ENCODE measurements around the gene HMOX2.

The HMOX2 gene

GRCh38 chr16:4525634-4526277, 49.6 kb downstream of the HMOX2 start:
- no peak for DNase-seq

DNA sequence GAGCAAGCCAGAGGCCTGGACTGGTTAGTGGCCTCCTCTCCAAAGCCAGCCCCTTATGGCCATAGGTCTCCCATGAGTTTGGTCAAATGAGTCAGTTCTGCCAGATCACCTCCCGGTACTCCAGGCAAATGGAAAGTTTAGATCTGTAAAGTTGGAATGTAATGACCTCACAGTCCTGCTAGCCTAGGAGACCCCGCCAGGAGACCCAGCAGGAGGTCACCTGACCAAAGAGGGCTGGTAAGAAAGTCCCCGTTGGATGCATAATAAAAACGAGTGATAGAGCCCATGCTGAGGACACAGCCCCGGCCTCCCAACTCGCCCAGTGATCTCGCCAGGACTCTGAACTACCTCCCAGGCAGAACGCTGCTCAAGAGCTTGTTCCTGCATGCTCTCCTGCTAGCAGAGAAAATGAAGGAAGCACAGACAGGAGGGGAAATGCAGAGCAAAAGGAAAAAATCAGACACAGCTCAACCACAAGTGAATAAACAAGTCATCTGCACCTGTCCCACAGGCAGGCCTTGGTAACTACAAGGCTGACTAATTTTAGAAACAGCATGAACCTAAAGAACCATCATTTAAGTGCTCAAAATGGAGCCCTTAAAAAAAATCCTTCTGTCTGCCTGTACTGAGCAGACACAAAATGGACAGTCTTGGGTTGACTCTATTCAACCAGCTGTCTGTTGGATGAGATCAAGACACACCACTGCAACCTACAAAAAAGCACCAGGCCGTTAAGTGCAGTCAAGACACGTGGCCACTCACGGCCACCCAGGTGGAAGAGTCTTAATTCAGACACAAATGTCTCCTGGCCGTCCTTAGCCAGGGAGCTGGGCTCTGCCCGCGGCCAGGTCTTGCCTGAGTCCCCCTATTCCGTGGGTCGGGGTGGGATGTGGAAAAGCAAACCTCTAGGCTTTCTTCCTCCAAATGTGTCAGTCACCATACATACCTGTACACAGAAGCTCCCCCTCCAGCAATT, 53.2 kb downstream of the HMOX2 start:
- DNase-seq: peak; percentile 56

DNA sequence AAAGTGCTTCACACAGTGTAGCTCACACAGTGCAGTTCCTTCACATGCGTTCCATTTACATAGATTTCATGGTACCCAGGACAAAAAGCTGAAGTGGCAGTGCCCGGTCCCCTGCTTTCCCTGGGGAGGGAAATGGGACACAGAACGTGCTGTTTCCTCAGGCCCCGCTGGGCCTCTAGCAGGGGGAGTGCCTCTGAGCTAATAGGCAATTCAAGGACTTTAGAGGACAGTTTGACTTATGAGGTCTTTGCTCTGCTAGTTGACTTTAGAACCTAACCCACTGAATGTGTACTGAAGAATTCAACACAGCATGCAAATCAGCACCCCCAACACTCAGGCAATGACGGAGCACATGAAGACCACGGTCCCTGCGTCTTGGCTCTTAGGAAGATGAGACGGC, 55.6 kb downstream of the HMOX2 start:
- DNase-seq: no peak

DNA sequence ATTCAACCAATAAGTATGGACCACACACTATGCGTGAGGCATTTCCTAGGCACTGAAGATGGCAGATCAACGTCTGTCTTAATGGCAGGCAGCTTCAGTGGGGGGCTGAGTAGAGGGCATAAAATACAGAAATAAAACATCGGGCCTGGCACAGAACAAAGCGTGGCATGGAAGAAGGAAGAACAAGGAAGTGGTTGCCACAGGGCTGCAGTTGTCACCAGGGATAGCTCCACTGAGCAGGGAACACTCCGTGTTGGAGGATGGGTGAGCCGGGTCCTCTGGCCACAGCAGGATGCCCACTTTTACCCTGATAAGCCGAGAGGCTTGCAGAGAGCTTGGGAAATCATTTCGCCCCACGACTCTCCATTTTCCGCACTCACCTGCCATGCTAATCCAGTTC, 56.0 kb downstream of the HMOX2 start:
- no peak for DNase-seq

GRCh38 chr16:4533490-4533889, 57.3 kb downstream of the HMOX2 start:
- no peak for DNase-seq

DNA sequence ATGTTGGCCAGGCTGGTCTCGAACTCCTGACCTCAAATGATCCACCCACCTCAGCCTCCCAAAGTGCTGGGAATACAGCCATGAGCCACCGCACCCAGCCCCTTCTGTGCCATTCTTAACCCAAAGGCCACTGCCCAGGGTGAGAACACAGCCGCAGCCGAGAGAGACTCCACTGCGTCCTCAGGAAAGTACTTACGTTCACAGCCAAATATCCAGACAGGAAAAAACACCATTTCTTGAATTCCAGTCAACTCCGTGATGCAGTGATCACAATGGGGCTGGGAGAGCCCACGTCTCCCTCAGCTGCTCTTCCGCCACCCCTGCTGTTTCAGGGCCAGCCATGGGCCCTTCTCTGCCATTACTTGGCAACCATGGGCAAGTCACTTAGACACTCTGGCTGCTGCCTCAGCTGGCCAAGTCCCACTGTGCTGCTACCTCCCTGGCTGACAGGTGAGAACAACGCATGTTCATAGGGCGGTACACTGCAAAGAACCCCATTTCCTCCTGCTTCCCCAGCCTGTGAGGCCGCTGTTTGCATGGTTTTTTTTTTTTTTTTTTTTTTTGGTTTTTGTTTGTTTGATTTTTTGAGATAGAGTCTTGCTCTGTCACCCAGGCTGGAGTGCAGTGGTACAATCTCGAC, 58.1 kb downstream of the HMOX2 start:
- no peak for DNase-seq

DNA sequence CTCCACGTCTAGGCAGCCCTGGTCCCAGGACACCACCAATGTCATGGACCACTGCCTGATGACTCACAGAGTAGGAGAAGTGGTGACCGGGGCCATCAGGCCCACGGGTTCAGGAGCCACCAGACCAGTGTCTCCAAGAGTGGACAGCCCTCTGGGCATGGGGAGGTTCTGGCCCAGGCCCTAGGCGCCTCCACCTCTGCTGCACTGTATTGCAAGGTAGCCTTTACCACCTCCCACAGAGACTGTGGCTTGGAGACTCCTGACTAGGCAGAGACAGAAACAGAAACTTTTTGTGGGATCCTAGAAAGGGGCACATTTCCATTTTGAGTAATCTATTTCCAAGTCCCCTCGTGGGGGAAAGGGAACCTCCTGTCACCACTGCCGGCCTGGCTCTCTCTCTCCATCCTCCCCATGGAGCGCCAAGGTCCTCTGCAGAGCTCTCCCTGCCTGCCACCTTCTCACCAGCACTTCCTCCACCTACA, 59.5 kb downstream of the HMOX2 start:
- no peak for DNase-seq

GRCh38 chr16:4536391-4537106, 60.4 kb downstream of the HMOX2 start:
- no peak for DNase-seq

- DNase-seq: no peak
Observed at GRCh38 chr16:4537376-4538343, 61.5 kb downstream of the HMOX2 start.

- DNase-seq: peak; percentile 94
Observed at GRCh38 chr16:4538350-4539235, 62.4 kb downstream of the HMOX2 start, which contains the start of gene CDIP1. CDIP1 (minus strand) TSS chr16:4538773; CDS start chr16:4514130, 24,643 bp downstream.

DNA sequence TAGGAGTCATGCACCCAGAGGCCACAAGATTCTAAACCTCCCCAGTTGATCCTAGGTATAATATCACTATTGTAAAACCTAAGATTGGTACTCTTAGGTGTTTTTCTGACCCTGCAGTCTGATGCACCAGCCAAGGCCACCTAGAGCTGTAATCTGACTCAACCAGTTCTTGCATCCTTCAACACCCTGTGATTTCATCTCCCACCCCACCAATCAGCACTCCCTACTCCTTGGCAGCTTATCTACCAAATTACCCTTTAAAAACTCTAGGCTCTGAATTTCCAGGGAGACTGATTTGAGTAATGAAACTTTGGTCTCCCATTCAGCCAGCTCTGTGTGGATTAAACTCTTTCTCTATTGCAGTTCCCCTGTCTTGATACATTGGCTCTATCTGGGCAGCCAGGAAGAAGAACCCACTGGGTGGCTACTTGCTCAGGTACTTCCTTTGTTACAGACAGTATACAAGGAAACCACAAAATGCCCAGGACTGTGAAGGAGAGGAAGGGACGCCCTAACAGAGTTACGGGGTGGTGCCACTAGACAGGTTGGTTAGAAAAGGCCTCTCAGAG, 63.6 kb downstream of the HMOX2 start:
- DNase-seq: no peak

DNA sequence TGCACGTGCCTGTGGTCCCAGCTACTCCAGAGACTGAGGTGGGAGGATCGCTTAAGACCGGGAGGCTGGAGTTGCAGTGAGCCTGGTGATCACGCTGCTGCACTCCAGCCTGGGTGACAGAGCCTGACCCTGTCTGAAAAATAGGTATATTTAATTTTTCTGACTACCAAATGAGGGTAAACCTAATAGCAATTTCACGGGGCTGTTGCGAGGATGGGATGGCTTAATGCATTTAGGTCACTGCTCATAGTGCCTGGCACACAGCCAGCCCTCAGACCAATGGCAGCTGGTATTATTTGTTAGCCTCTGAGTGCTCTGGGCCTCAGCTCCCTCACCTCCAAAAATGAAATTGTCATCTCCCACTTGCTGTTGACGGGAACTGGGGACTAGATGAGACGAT, 68.3 kb downstream of the HMOX2 start:
- DNase-seq: no peak

GRCh38 chr16:4548124-4548523, 71.9 kb downstream of the HMOX2 start:
- DNase-seq: no peak

DNA sequence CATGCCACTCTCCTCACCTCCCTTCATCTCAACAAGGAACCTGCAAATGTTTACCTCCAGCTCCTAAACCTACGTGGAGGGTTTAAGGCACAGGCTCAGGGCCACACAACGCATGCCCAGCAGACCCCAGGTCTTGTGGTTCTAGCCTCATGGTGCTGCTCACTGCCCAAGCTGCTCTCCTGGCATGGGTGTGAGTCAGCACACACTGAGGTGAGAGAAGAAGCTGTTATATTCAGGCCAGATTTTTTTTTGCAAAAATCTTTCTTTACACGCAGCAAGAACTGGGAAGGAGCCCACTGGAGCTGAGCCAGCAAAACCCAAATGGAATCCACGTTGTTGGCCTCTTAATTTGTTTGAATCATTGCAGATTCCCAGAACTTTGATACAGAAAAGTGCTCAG, 74.4 kb downstream of the HMOX2 start:
- no peak for DNase-seq

GRCh38 chr16:4552541-4552940, 76.3 kb downstream of the HMOX2 start:
- no peak for DNase-seq

DNA sequence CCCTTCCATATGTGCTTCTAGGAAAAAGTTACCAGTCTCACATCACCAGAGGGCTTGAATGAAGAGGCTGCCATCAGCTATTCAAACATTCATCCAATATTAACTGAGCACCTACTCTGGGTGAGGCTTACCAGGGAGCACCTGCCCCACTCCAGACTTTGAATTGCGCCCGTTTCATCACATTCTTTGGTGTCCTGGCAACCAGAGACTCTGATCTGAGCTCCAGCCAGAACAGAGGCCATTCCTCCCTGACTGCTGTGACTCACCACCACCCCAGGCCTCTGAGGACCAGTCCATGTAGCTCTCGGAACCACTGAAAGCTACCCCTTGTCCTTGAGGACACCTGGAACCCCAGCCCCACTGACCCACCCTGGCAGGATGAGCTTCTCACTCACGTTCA, 79.9 kb downstream of the HMOX2 start, which contains the start of gene C16orf96:
Gene C16orf96, plus strand, starts transcription at position 229 of the 400 bp plus-strand sequence. Its CDS starts 150 bp downstream, at position 379.
- no peak for DNase-seq

- DNase-seq: no peak
Observed at GRCh38 chr16:4556580-4556979, 80.4 kb downstream of the HMOX2 start.

GRCh38 chr16:4557973-4558372, 81.8 kb downstream of the HMOX2 start:
- no peak for DNase-seq

All from fibroblast of upper back skin (primary cell).